ENCODE measurements around the gene TENM4.
"Not testable (repeated sequence)": the region's sequence is repeated elsewhere in the genome, so short reads cannot be mapped to it uniquely, and the experiment has no call there.

TENM4 gene

GRCh38 chr11:79241852-79242241 lies 199.0 kb downstream of the TENM4 start:
- no peak for DNase-seq

DNA sequence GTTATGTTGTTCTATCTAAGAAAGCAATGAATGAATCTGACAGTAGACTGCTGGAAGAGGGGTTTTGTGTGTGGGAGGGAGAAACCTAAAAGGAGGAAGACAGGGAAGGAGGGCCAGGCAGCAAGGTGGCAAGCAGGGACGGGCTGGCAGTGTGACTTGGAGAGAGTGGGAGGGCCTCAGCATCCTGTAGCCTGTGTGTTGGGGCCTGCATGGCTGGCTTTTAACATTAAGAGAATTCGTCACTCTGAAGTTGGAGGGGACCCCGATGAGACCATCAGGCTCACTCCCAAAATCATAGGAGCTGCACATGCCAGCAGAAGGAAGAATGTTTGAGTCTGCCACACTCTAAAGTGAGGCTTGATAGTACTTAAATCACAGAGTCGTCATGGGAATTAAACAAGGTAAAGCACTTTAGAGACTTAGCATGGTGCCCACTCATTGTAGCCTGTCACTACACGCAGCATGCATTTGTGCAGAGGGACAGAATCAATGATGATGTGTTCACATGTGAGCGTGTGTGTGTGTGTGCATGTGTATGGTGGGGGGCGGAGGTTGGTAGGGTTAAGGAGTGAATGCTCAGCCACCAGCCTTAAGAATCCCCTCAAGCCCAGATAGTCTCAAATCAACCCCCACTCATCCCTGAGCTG lies 199.5 kb downstream of the TENM4 start:
- DNase-seq = no peak

GRCh38 chr11:79237703-79238102 lies 203.1 kb downstream of the TENM4 start:
- no peak for DNase-seq

DNA sequence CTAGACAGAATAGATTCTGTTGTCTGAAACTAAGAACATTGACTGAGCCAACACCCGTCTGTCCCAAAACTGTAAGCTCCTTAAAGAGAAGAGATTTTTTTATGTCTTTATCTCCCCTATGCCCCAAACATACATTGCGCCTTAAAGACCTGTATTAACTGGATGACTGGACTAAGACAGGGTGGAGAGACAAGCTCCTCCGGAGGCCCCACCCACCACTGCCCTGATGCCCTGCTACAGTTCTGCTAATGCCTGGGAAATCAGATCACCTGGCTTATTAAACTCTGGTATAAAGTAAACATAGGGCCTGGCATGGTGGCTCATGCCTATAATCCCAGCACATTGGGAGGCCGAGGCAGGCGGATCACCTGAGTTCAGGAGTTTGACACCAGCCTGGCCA lies 203.7 kb downstream of the TENM4 start:
- DNase-seq = no peak

DNA sequence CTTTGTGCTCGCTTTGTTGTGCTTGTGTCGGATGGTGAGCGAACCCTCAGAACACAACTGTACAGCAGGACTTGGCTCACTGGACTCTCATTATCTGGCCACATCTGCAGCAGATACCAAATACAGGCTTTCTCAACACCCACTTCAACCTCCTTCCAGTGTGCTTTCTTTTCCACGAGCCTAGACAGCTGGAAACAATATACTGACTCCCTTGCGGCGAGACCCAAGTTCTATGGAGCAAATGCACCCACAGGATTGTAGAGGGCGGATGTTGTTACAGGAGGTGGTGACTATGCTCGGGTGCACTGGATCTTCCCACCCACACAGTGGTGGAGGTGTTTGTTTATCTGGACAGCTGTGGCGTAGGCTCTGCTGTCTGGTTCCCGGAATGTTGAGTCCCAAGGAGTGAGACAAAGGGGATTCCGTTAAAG lies 204.3 kb downstream of the TENM4 start:
- DNase-seq = no peak

DNA sequence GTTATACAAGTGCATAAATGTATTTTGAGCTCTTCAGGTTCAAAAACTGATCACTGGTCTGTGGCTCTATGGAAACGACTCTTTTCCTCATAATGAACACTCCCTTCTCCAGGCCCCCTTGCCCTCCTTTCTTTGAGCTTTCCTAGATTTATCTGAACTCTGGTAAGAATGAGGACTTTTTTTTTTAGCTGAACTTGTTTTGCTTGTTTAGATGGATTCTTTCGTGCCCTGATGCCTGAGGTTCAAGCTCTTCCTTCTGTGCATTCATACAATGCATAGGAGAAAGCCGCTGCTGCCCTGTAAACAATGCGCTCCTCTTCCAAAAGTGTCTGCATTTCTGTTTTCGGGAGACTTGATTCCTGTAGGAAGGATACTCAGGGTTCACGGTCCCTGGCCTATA lies 205.1 kb downstream of the TENM4 start:
- no peak for DNase-seq

DNA sequence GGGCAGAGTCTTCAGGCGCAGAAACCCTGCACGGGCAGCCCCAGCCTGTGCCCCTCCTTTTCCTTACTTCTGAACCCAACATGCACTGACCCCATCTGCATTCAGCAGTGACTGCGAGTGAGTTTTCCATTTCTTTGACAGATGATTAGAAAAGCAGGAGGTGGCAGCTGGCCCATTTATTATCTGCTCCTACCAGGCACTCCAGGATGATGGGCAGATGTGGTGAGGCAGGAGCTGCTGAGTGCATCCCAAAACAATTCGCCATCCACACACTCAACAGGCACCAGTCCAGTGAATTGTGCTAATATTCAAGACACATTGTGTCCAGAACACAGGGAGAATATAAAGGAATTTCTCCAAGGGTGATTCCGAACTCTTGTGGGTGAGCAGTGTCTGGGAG lies 208.5 kb downstream of the TENM4 start:
- no peak for DNase-seq

DNA sequence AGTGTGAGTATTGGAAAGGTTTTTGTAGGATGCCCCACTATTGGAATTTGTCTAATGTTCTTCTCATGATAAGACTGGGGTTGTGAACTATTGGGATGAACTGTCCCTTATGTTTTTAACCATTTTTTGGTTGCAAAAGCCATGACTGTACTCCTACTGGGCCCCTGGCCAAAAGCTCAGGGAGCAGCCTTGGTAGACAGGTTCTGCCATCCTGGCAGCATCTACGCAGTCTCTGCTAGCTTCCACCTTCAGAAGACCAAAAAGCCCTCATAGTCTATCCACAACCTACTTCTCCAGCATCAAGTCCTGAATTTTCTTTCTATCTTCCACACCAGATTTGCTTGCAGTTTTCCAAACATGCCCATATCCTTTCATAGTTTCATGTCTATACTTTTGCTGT lies 211.8 kb downstream of the TENM4 start:
- DNase-seq = no peak

GRCh38 chr11:79227767-79228755 lies 212.8 kb downstream of the TENM4 start:
- DNase-seq = no peak

DNA sequence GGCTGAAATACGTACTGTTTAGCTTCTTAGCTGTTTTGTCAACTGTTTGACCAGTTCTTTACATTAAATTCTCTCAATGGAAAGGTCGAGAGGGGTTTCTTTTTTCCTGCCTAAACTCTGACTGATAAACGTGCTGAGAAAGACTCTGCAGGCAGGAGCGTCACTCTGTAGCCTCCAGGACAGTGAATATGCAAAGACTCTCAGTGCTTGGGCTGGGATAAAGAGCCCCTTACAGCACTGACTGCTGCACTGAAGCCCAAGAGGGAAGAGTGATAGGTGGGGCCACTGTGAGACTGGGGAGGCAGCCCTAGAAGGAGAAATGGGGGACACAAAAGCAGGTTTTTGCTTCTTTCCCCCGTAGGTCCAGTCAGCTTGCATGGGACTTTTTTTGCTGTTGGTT lies 213.5 kb downstream of the TENM4 start:
- DNase-seq = no peak

DNA sequence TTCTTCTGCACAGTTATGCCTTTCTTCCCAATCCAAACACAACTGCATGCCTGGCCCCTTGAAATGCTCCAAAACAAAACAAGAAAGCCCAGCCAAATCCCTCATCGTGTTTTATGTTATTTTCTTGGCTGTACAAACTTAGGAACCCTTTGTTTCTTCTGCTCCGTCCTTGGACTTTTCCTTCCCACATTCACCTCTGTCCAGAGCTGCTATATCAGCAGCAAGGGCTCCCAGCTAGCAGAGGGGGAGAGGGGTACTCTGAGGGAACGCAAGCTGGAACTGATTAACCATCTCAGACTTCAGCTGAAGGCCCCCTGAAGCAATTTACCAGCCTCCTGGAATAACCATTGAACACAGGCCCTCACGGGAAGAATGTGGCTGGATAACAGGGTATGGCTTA lies 214.7 kb downstream of the TENM4 start:
- no peak for DNase-seq

DNA sequence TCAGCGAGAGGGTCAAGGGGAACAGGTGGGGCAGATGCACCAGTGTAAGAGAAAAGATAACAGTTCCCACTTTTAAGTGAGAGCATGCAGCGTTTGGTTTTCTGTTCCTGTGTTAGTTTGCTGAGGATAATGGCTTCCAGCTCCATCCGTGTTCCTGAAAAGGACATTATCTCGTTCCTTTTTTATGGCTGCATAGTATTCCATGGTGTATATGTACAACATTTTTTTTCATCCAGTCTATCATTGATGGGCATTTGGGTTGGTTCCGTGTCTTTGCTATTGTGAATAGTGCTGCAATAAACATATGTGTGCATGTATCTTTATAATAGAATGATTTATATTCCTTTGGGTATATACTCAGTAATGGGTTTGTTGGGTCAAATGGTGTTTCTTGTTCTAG lies 218.7 kb downstream of the TENM4 start:
- not testable (repeated sequence) for DNase-seq

DNA sequence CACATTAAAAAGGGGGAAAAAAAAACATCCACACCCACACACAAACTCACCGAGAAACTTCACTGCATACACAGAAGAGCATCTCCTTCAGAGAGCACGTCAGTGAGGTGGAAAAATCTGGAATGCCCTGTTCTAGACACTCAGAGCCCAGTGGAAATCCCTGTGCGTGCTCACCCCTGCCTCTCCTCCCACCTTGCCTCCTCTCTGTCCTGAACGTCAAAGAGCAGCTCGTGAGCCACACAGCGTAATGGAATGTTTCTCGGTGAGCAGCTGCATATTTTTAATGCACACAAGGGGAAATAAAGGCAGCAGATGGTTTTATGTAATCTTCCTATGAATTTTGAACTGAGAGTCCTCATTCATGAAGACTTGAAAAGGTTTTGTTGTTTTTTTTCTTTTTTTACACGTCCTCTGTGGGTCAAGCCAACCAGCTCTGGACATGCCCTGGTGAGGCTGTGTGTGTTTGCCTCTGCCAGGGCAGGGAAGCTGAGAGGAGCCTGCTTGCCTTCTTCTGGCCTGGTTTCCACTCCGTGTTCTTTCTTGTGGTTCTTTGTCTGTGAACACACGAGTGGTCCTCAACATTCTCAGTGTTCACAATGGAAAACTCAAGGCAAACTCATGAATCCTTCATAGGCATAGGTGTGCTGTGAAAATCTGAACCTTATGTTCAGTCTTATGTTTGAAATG lies 219.2 kb downstream of the TENM4 start:
- DNase-seq = no peak

GRCh38 chr11:79220171-79220570 lies 220.7 kb downstream of the TENM4 start:
- no peak for DNase-seq

DNA sequence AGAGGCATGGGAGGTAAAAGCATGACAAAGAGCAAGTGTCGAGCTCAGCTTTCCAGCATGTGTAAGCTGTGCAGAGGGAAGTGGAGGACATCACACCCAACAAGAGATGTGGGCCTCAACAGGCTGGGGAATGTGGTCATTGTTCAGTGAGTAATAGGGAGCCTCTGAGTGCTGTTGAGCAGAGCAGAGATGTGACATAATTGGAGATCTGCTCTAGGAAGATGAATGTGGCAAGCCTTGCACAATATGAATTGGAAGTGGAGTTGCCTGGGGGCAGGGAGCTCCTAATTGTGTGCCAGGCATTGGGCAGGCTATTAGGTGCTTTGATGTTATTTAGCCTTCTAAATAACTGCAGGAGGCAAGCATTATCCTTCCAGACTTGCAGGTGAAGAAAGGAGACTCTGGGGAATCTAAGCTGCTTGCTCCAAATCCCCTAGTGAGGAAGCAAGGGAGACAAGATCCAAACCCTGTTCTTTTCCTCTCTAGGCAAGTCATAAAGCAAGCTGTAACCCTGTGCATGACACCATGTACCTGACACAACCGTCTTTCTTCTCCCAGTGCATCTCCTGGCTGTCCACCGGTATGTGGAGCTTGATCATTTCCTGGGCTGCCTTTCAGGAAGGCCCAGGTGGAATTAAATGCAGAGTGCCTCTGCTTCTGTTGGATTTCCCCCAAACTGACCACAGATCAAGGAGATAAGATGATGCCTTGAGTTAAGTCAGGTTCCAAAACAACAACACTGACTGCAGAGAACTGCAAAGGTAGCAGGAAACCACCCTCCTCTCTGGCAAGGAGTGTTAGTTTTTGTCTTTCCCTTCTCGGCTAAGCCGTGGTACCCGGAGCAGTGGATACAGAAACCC lies 221.4 kb downstream of the TENM4 start:
- no peak for DNase-seq

- no peak for DNase-seq
Measured at GRCh38 chr11:79212741-79213190, 228.1 kb downstream of the TENM4 start.

DNA sequence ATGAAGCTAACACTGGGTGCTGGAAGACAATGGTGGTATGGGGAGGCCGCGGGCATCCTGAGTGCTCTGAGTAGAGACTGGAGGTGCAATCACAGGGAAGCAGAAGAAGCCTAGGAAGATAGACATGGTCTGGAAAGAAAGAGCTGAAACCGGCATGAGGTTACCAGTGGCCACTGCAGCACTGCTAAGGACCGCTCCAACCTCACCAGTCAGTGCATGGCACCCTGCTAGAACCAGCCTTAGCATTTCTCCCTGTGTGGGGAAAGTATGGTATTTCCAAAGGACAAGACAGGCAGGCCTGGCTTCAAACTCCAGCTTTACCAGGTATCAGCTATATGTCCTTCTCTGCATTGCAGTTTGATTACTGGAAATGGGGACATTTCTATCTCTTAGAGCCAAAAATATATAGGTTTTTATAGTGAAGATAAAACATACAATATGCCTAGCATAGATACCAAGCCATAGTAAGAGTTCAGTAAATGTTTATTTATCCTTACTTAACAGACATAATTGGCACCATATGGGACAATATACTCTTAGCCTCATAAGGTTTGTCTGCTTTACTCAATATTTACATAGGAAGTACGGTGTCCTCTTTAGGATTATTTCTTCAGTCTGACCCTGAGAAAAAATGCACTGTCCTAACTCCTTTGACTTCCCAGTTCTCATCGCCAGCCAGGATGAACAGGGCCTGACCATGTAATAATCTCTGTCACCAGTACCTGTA lies 231.1 kb downstream of the TENM4 start:
- no peak for DNase-seq

DNA sequence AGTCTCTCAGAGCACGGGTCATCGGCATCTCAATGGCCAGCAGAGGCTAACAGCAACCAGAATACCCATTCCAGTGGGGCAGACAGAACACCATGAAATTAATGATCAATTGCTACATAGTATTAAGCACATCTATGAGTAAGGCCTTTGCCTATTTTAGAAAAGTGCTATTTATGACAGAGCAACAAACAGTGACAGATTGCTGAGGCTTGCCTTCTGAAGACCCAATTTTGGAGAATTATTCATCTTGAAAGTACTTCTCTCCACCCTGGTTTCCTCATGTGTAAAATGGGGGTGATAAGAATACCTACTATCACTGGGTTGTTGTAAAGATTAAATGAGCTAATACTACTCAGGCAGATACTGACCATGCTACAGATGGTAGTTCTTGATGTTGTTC lies 232.7 kb downstream of the TENM4 start:
- no peak for DNase-seq

- DNase-seq = no peak
Measured at GRCh38 chr11:79206951-79207350, 233.9 kb downstream of the TENM4 start.

GRCh38 chr11:79205786-79206185 lies 235.0 kb downstream of the TENM4 start:
- no peak for DNase-seq

DNA sequence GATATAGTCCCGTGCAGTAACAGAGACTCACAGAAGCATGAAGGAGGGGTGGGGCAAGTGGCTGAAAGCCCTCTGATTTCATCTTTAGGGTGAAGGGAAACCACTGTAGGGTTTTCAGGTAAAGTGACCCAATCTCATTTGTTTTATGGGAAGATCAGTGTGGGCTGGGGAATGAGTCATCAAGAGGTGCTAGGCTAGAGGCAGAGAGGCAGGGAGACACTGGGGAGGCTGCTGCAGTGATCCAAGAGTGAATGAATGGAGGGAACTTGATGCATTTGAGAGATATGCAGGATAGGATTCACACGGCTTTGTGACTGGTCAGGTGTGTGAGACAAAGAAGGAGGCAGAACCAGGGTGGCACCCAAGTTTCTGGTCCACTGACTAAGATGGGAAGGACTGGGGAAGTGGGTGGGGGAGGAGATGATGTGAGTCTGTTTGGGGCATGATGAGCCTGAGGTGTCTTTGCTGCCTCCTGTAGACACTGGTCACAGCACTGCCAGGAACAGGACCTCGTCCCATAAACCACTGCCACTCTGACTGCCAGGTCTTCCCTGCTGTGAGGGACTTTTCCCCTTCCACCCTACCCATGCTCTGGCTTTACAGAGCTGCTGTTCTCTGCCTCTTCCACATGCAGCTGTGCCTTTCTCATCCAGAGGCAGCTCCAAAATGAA lies 239.0 kb downstream of the TENM4 start:
- DNase-seq = no peak

Data from T-helper 1 cell (primary cell).